Measurements from ENCODE around the gene RUNX1. TPM values are rescaled to one million over a fixed set of nuclear protein-coding genes. Genes with fewer than 3 reads are reported as not detected.

The RUNX1 gene
- total RNA-seq, 1 donor from 2014 or later = 18.7 TPM

DNA sequence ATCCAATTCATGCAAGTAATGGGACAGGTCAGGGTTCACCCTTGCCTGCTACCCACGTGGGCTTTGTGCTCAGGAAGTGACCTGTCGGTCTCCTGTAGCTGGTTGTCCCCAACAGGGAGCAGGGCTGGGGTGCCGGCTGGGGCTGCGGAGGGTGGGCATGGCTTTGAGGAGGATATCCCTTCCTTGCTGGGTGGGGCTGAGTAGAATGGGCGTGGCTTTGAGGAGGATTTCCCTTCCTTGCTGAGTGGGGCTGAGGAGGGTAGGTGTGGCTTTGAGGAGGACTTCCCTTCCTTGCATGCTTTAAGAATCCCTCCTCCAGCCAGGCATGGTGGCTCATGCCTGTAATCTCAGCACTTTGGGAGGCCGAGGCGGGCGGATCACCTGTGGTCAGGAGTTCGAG lies 229.1 kb downstream of the RUNX1 start:
- TF ChIP-seq, protein P1, sequence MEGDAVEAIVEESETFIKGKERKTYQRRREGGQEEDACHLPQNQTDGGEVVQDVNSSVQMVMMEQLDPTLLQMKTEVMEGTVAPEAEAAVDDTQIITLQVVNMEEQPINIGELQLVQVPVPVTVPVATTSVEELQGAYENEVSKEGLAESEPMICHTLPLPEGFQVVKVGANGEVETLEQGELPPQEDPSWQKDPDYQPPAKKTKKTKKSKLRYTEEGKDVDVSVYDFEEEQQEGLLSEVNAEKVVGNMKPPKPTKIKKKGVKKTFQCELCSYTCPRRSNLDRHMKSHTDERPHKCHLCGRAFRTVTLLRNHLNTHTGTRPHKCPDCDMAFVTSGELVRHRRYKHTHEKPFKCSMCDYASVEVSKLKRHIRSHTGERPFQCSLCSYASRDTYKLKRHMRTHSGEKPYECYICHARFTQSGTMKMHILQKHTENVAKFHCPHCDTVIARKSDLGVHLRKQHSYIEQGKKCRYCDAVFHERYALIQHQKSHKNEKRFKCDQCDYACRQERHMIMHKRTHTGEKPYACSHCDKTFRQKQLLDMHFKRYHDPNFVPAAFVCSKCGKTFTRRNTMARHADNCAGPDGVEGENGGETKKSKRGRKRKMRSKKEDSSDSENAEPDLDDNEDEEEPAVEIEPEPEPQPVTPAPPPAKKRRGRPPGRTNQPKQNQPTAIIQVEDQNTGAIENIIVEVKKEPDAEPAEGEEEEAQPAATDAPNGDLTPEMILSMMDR (IDR thresholded peaks at IDR 0.05; ENCODE audit: unreplicated experiment) = no peak
- Mint-ChIP-seq H3K4me1 (ENCODE audit: unreplicated experiment) (peaks cover 18% of the 10 kb centered on the region), H3K9me3 (ENCODE audit: unreplicated experiment) (no peaks in the 10 kb centered on the region), H3K27me3 (ENCODE audit: unreplicated experiment) (peaks cover 3% of the 10 kb centered on the region), H3K27ac (ENCODE audit: unreplicated experiment) (no peak overlapping the region), H3K4me3 (ENCODE audit: unreplicated experiment) (no peak overlapping the region), H3K36me3 (ENCODE audit: low read depth, unreplicated experiment) (peaks cover 23% of the 10 kb centered on the region)
- no peak for DNase-seq (ENCODE audit: low spot score)

DNA sequence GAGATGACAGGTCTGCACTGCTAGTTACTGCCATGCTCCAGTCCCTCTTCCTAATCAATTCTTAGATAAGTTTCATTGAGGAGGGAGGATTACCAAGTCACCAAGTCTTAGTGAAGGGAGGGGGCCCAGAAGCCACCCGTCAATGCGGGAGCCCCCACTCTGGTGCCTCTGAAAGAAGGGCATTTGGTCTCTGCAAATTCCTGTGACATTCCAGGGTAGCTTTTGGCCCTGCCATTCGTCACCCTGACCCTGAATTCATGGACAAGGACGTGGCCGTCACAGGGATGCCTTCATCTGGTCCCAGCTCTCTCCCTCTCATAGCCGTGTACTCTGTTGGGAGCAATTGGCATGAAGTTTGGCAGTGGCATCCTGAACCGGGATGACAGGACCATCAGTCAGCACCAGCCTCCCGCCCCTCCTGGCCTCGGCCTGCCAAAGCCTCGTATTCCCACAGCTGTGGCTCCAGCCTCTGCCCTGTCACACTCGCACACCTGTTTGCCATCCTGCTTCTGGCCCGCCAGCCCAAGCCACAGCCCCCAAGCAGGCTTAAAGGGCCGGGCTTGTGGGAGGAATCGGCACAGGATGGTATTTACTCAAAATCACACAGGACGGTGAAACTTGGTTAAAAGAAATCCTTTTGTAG lies 229.6 kb downstream of the RUNX1 start:
- Mint-ChIP-seq H3K9me3 (ENCODE audit: unreplicated experiment) (no peaks in the 10 kb centered on the region), H3K4me3 (ENCODE audit: unreplicated experiment) (no peak overlapping the region), H3K36me3 (ENCODE audit: low read depth, unreplicated experiment) (peaks cover 26% of the 10 kb centered on the region), H3K27me3 (ENCODE audit: unreplicated experiment) (peaks cover 3% of the 10 kb centered on the region), H3K27ac (ENCODE audit: unreplicated experiment) (no peak overlapping the region), H3K4me1 (ENCODE audit: unreplicated experiment) (peaks cover 23% of the 10 kb centered on the region)
- TF ChIP-seq, protein P1 (IDR thresholded peaks at IDR 0.05; ENCODE audit: unreplicated experiment) = no peak
- DNase-seq (ENCODE audit: low spot score) = no peak

DNA sequence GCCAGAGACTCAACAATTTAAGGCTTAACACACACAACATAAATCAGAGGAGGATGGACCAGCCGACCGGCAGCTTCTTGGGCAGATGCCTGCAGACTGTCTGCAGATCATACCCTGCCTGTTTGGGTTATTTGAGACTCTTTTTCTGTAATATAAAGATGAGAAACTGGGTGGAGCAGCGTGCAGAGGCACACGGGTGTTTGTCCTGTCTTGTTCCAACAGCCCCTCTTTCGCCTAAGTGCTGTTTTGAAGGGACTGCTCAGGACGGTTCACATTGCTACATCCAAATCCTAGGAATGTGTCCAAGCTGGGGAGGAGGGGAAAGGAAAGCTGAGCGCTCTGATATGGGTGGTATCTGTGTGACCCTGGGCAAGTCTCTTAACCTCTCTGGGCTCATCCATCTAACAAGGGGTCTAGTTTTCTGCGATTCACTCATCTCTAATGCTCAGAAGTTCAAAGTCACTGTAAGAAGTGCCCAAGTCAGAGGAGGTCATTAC lies 230.4 kb downstream of the RUNX1 start:
- Mint-ChIP-seq H3K36me3 (ENCODE audit: low read depth, unreplicated experiment) (peaks cover 21% of the 10 kb centered on the region), H3K27me3 (ENCODE audit: unreplicated experiment) (peaks cover 3% of the 10 kb centered on the region), H3K4me3 (ENCODE audit: unreplicated experiment) (no peak overlapping the region), H3K4me1 (ENCODE audit: unreplicated experiment) (peaks cover 23% of the 10 kb centered on the region), H3K9me3 (ENCODE audit: unreplicated experiment) (no peaks in the 10 kb centered on the region), H3K27ac (ENCODE audit: unreplicated experiment) (no peak overlapping the region)
- no peak for DNase-seq (ENCODE audit: low spot score)
- TF ChIP-seq, protein P1 (IDR thresholded peaks at IDR 0.05; ENCODE audit: unreplicated experiment) = no peak

DNA sequence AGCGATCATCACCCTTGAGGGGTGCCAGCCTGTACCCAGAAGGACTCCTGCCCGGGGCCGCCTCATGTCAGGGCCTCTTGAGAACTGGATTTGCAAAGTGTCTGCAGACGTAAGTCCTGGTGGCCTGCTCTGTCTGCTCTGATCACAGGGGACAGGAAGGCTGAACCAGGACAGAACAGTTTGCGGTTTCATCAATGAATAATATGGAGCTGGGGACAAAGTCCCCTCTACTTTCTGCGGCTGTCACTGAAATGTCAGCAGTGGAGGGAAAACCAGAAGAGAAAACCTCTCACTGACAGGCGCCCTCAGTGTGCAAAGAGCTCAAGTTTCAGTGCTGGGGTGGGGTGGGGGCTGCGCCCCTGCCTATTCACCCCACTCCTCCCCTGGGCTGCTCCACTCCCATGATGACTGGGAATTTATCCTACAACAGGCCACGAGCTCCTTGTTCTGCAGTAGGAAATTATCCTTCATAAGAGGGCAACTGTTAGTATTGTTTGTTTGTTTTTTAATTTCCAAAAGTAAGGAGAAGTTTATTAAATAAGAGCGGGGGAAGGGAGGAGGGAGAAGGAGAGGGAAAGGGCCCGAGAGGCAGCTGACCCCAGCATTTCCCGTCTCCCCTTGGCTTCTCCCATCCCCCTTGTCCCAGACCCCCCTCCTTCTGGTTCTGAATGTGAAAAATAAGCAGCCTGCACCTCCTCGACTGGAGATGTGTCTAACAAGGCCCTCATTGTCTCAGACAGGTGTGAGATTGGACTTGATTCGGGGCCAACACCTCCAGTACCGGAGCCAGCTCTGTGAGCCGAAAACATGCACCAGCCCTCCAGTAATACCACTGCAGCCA lies 231.1 kb downstream of the RUNX1 start:
- Mint-ChIP-seq H3K36me3 (ENCODE audit: low read depth, unreplicated experiment) (peaks cover 18% of the 10 kb centered on the region), H3K4me1 (ENCODE audit: unreplicated experiment) (peaks cover 23% of the 10 kb centered on the region), H3K4me3 (ENCODE audit: unreplicated experiment) (no peak overlapping the region), H3K27me3 (ENCODE audit: unreplicated experiment) (peaks cover 3% of the 10 kb centered on the region), H3K27ac (ENCODE audit: unreplicated experiment) (no peak overlapping the region), H3K9me3 (ENCODE audit: unreplicated experiment) (no peaks in the 10 kb centered on the region)
- no peak for DNase-seq (ENCODE audit: low spot score)
- TF ChIP-seq, protein P1 (IDR thresholded peaks at IDR 0.05; ENCODE audit: unreplicated experiment) = no peak
